Measurements from ENCODE around the gene PPM1M. TPM values are rescaled to one million over a fixed set of nuclear protein-coding genes. Genes with fewer than 3 reads are reported as not detected.

The PPM1M gene
- total and polyA plus RNA-seq, 2 donors (not counting 1 experiment from before 2014, with no cell fraction given), result 19.7 to 37.8 TPM

- Histone ChIP-seq H3K9me3 (ENCODE audit: control insufficient read depth, insufficient read depth, low read depth, low read length) (no peaks in the 10 kb centered on the region), H3K27me3 (ENCODE audit: control insufficient read depth, insufficient read depth, low read length) (no peaks in the 10 kb centered on the region), H3K9ac (ENCODE audit: insufficient read depth, low read length) (no peak overlapping the region), H3K4me1 (ENCODE audit: control insufficient read depth, extremely low read depth, insufficient read depth, low read length) (peaks cover 2% of the 10 kb centered on the region), H3K4me3 (replicated peaks in 1 of 4; ENCODE audit: control extremely low read depth in 1 of 4, insufficient read depth in 1 of 4, low read depth in 3 of 4, low read length in 4 of 4) (peak overlapping the region; percentile 32 to 67 (median 57)), H2AFZ (ENCODE audit: low read length) (no peak overlapping the region), H3K36me3 (ENCODE audit: control insufficient read depth, insufficient read depth, low read length) (peaks cover 12% of the 10 kb centered on the region), H4K20me1 (ENCODE audit: control insufficient read depth, extremely low read depth, insufficient read depth, low read length) (no peaks in the 10 kb centered on the region), H3K27ac (ENCODE audit: insufficient read depth, low read length) (no peak overlapping the region), H3K79me2 (ENCODE audit: control insufficient read depth, insufficient read depth, low read length) (no peaks in the 10 kb centered on the region), H3K4me2 (ENCODE audit: extremely low read depth, insufficient read depth, low read length) (peak overlapping the region; percentile 92)
- TF ChIP-seq EZH2 (IDR thresholded peaks at IDR 0.05; ENCODE audit: low read length, missing control alignments), result no peak
- TF ChIP-seq, protein P1, sequence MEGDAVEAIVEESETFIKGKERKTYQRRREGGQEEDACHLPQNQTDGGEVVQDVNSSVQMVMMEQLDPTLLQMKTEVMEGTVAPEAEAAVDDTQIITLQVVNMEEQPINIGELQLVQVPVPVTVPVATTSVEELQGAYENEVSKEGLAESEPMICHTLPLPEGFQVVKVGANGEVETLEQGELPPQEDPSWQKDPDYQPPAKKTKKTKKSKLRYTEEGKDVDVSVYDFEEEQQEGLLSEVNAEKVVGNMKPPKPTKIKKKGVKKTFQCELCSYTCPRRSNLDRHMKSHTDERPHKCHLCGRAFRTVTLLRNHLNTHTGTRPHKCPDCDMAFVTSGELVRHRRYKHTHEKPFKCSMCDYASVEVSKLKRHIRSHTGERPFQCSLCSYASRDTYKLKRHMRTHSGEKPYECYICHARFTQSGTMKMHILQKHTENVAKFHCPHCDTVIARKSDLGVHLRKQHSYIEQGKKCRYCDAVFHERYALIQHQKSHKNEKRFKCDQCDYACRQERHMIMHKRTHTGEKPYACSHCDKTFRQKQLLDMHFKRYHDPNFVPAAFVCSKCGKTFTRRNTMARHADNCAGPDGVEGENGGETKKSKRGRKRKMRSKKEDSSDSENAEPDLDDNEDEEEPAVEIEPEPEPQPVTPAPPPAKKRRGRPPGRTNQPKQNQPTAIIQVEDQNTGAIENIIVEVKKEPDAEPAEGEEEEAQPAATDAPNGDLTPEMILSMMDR (conservative IDR thresholded peaks at IDR 0.05 in 1 of 2, IDR thresholded peaks at IDR 0.05 in 1 of 2; ENCODE audit: low read depth in 1 of 2, low read length in 2 of 2), result no peak
- no peak for DNase-seq (ENCODE audit: low read depth in 2 of 2)
Observed at GRCh38 chr3:52246264-52246620, 683 bp downstream of the PPM1M start.

DNA sequence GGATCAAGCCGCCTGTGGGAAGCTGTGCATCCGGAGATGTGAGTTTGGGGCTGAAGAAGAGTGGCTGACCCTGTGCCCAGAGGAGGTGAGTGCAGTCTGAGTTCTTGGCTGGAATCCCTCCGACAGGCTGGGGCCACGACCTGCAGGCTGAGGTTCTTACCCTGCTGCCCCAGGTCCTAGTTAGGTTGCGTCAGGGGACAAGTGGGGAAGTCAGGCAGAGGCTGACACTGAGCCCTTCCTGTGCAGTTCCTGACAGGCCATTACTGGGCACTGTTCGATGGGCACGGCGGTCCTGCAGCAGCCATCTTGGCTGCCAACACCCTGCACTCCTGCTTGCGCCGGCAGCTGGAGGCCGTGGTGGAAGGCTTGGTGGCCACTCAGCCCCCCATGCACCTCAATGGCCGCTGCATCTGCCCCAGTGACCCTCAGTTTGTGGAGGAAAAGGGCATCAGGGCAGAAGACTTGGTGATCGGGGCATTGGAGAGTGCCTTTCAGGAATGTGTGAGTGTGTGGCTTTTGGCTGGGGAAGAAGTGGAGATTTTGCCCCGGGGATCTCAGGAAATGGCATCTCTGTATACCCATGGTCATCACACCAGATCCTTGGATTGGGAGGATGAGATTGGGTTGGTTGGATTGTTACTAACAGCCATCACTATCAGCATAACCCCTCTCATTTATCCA is 1.3 kb downstream of the PPM1M start:
- DNase-seq (ENCODE audit: low read depth in 2 of 2), result no peak
- Histone ChIP-seq H2AFZ (ENCODE audit: low read length) (no peak overlapping the region), H3K9ac (ENCODE audit: insufficient read depth, low read length) (no peak overlapping the region), H3K4me1 (ENCODE audit: control insufficient read depth, extremely low read depth, insufficient read depth, low read length) (peaks cover 2% of the 10 kb centered on the region), H3K4me3 (replicated peaks in 1 of 4; ENCODE audit: control extremely low read depth in 1 of 4, insufficient read depth in 1 of 4, low read depth in 3 of 4, low read length in 4 of 4) (peak overlapping the region in 2 of 4 experiments; percentile 60 to 67), H3K27me3 (ENCODE audit: control insufficient read depth, insufficient read depth, low read length) (no peaks in the 10 kb centered on the region), H3K27ac (ENCODE audit: insufficient read depth, low read length) (no peak overlapping the region), H4K20me1 (ENCODE audit: control insufficient read depth, extremely low read depth, insufficient read depth, low read length) (no peaks in the 10 kb centered on the region), H3K9me3 (ENCODE audit: control insufficient read depth, insufficient read depth, low read depth, low read length) (no peaks in the 10 kb centered on the region), H3K4me2 (ENCODE audit: extremely low read depth, insufficient read depth, low read length) (peak overlapping the region; percentile 92), H3K79me2 (ENCODE audit: control insufficient read depth, insufficient read depth, low read length) (no peaks in the 10 kb centered on the region), H3K36me3 (ENCODE audit: control insufficient read depth, insufficient read depth, low read length) (peaks cover 12% of the 10 kb centered on the region)
- TF ChIP-seq, protein P1 (conservative IDR thresholded peaks at IDR 0.05 in 1 of 2, IDR thresholded peaks at IDR 0.05 in 1 of 2; ENCODE audit: low read depth in 1 of 2, low read length in 2 of 2), result no peak
- TF ChIP-seq EZH2 (IDR thresholded peaks at IDR 0.05; ENCODE audit: low read length, missing control alignments), result no peak

- peaks cover 2% of the 10 kb centered on the region for H3K4me1 ChIP-seq (ENCODE audit: control insufficient read depth, extremely low read depth, insufficient read depth, low read length)
- no peak overlapping the region for H3K4me2 ChIP-seq (ENCODE audit: extremely low read depth, insufficient read depth, low read length)
- no peak for TF ChIP-seq EZH2 (IDR thresholded peaks at IDR 0.05; ENCODE audit: low read length, missing control alignments)
- TF ChIP-seq, protein P1 (conservative IDR thresholded peaks at IDR 0.05 in 1 of 2, IDR thresholded peaks at IDR 0.05 in 1 of 2; ENCODE audit: low read depth in 1 of 2, low read length in 2 of 2), result no peak
- H3K36me3 ChIP-seq (ENCODE audit: control insufficient read depth, insufficient read depth, low read length), result peaks cover 12% of the 10 kb centered on the region
- no peak overlapping the region for H3K4me3 ChIP-seq (replicated peaks in 1 of 4; ENCODE audit: control extremely low read depth in 1 of 4, insufficient read depth in 1 of 4, low read depth in 3 of 4, low read length in 4 of 4)
- H3K27ac ChIP-seq (ENCODE audit: insufficient read depth, low read length), result no peak overlapping the region
- no peaks in the 10 kb centered on the region for H3K27me3 ChIP-seq (ENCODE audit: control insufficient read depth, insufficient read depth, low read length)
- DNase-seq (ENCODE audit: low read depth in 2 of 2), result no peak
- H4K20me1 ChIP-seq (ENCODE audit: control insufficient read depth, extremely low read depth, insufficient read depth, low read length), result no peaks in the 10 kb centered on the region
- H3K9ac ChIP-seq (ENCODE audit: insufficient read depth, low read length), result no peak overlapping the region
- H3K9me3 ChIP-seq (ENCODE audit: control insufficient read depth, insufficient read depth, low read depth, low read length), result no peaks in the 10 kb centered on the region
- H3K79me2 ChIP-seq (ENCODE audit: control insufficient read depth, insufficient read depth, low read length), result no peaks in the 10 kb centered on the region
- no peak overlapping the region for H2AFZ ChIP-seq (ENCODE audit: low read length)
Observed at GRCh38 chr3:52247409-52248164, 2.0 kb downstream of the PPM1M start.
